ENCODE results near the gene TSHZ3. TPM values are rescaled to one million over a fixed set of nuclear protein-coding genes. Genes with fewer than 3 reads are reported as not detected.

The TSHZ3 gene
- polyA plus RNA-seq, 1 donor from 2014 or later, result 2.4 TPM

DNA sequence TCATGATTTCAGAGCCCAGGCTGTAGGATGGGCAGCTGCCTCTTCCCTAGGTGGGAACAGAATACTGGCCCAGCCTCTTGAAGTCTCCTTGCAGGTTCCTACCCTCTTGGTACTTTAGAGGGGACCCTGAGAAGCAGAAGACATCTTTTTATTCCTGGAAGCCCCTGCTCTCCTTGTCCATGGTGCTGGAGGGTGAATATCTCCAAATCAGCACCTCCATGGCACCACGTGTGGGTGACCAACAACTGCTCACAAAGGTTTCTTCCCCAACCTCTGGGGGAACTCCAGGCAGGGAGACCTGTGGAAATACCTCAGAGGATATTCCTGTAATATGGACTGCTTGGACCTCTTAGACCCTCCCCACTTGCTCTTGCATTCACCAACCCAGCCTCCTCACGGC, 48.1 kb upstream of the TSHZ3 start:
- no peak overlapping the region for H2AFZ ChIP-seq (ENCODE audit: low read depth, low read length)
- no peak overlapping the region for H3K4me2 ChIP-seq (ENCODE audit: low read length)
- no peaks in the 10 kb centered on the region for H3K27me3 ChIP-seq (ENCODE audit: insufficient read depth, low read depth, low read length)
- no peak overlapping the region for H3K4me3 ChIP-seq (ENCODE audit: low read length)
- no peaks in the 10 kb centered on the region for H3K36me3 ChIP-seq (ENCODE audit: insufficient read depth, low read length)
- no peak overlapping the region for H3K27ac ChIP-seq (ENCODE audit: low read length)
- no peak for TF ChIP-seq MXI1 (conservative IDR thresholded peaks at IDR 0.05; ENCODE audit: poor library complexity, severe bottlenecking)
- no peak for TF ChIP-seq POLR2AphosphoS5 (IDR thresholded peaks at IDR 0.05)
- TF ChIP-seq REST (IDR thresholded peaks at IDR 0.05; ENCODE audit: borderline replicate concordance), result no peak
- no peak for TF ChIP-seq RAD21 (conservative IDR thresholded peaks at IDR 0.05)
- TF ChIP-seq EP300 (conservative IDR thresholded peaks at IDR 0.05; ENCODE audit: poor library complexity, severe bottlenecking), result no peak
- no peak for TF ChIP-seq EZH2 (IDR thresholded peaks at IDR 0.05; ENCODE audit: borderline replicate concordance, insufficient read depth, low read length, poor library complexity, severe bottlenecking)
- no peaks in the 10 kb centered on the region for H3K9me3 ChIP-seq (ENCODE audit: low read length)
- no peak overlapping the region for H3K9ac ChIP-seq (ENCODE audit: low read length)
- no peaks in the 10 kb centered on the region for H3K9me2 ChIP-seq (ENCODE audit: insufficient read depth, low read length)
- no peaks in the 10 kb centered on the region for H3K79me2 ChIP-seq (replicated peaks; ENCODE audit: insufficient read depth, low read length)
- H3F3A ChIP-seq (ENCODE audit: insufficient read depth, low read length, poor library complexity, severe bottlenecking), result no peaks in the 10 kb centered on the region
- no peaks in the 10 kb centered on the region for H4K20me1 ChIP-seq (ENCODE audit: insufficient read depth)

GRCh38 chr19:31392464-31392863, 43.2 kb upstream of the TSHZ3 start:
- TF ChIP-seq MXI1 (conservative IDR thresholded peaks at IDR 0.05; ENCODE audit: poor library complexity, severe bottlenecking) (no peak), CTCF (IDR thresholded peaks at IDR 0.05; ENCODE audit: poor library complexity, severe bottlenecking) (no peak), TAF1 (IDR thresholded peaks at IDR 0.05; ENCODE audit: low read depth) (no peak), RAD21 (conservative IDR thresholded peaks at IDR 0.05) (no peak), POLR2AphosphoS5 (IDR thresholded peaks at IDR 0.05) (no peak), EZH2 (IDR thresholded peaks at IDR 0.05; ENCODE audit: borderline replicate concordance, insufficient read depth, low read length, poor library complexity, severe bottlenecking) (no peak), SMC3 (conservative IDR thresholded peaks at IDR 0.05; ENCODE audit: poor library complexity) (no peak), EP300 (conservative IDR thresholded peaks at IDR 0.05; ENCODE audit: poor library complexity, severe bottlenecking) (no peak), REST (IDR thresholded peaks at IDR 0.05; ENCODE audit: borderline replicate concordance) (no peak)
- H3F3A ChIP-seq (ENCODE audit: insufficient read depth, low read length, poor library complexity, severe bottlenecking), result no peaks in the 10 kb centered on the region
- no peak overlapping the region for H3K4me3 ChIP-seq (ENCODE audit: low read length)
- no peaks in the 10 kb centered on the region for H3K9me3 ChIP-seq (ENCODE audit: low read length)
- H3K9me2 ChIP-seq (ENCODE audit: insufficient read depth, low read length), result no peaks in the 10 kb centered on the region
- no peaks in the 10 kb centered on the region for H4K20me1 ChIP-seq (ENCODE audit: insufficient read depth)
- H3K9ac ChIP-seq (ENCODE audit: low read length), result no peak overlapping the region
- H2AFZ ChIP-seq (ENCODE audit: low read depth, low read length), result no peak overlapping the region
- H3K36me3 ChIP-seq (ENCODE audit: insufficient read depth, low read length), result no peaks in the 10 kb centered on the region
- H3K27ac ChIP-seq (ENCODE audit: low read length), result no peak overlapping the region
- H3K4me2 ChIP-seq (ENCODE audit: low read length), result no peak overlapping the region
- no peaks in the 10 kb centered on the region for H3K27me3 ChIP-seq (ENCODE audit: insufficient read depth, low read depth, low read length)
- no peaks in the 10 kb centered on the region for H3K79me2 ChIP-seq (replicated peaks; ENCODE audit: insufficient read depth, low read length)
